B cell (primary cell): ENCODE measurements around the gene HPS3.

Experiments
- CTCF ChIP-seq: fragments of 200-600 bp; IDR thresholded peaks from one replicate; pipeline ENCODE4 v1.8.0; 2022; ENCODE audit warnings: antibody characterized with exemption, mild to moderate bottlenecking
- EZH2 ChIP-seq: IDR thresholded peaks from 2 replicates; pipeline ENCODE4 v1.6.1; 2012; ENCODE audit warnings: borderline replicate concordance, low read depth, mild to moderate bottlenecking, moderate library complexity, low read length; ENCODE audit not compliant: insufficient read depth, poor library complexity, severe bottlenecking

GRCh38 chr3:149221783-149222517, 92.5 kb downstream of the HPS3 start, which contains the start of gene CP:
- TF ChIP-seq CTCF = no peak
- TF ChIP-seq EZH2 = no peak
